ENCODE results near the gene PFKFB1. TPM values are rescaled to one million over a fixed set of nuclear protein-coding genes. Genes with fewer than 3 reads are reported as not detected.

PFKFB1 gene
- polyA plus RNA-seq, 1 experiment, result 0.10 TPM

- no peak for DNase-seq (ENCODE audit: low read depth)
- Histone ChIP-seq H3K36me3 (ENCODE audit: control insufficient read depth, insufficient read depth, low read length) (no peaks in the 10 kb centered on the region; the same call in none of the 2 replicates), H3K4me3 (ENCODE audit: low read depth, low read length) (no peak overlapping the region), H3K27me3 (ENCODE audit: control insufficient read depth, insufficient read depth, low read length) (no peaks in the 10 kb centered on the region)
- ChIA-PET POLR2A (no interaction called here), CTCF (no interaction called here)
- no peak for TF ChIP-seq CTCF (IDR thresholded peaks at IDR 0.05; ENCODE audit: insufficient read depth, low read depth, low read length)
These were observed 67.0 kb downstream of the PFKFB1 start for GRCh38 chrX:54926978-54927377.

GRCh38 chrX:54923376-54923775, 70.6 kb downstream of the PFKFB1 start:
- no peak overlapping the region for H3K4me3 ChIP-seq (ENCODE audit: low read depth, low read length)
- CTCF ChIA-PET, result no interaction called here
- no peaks in the 10 kb centered on the region; the same call in 1 of the 2 replicates for H3K36me3 ChIP-seq (ENCODE audit: control insufficient read depth, insufficient read depth, low read length)
- no peak for TF ChIP-seq CTCF (IDR thresholded peaks at IDR 0.05; ENCODE audit: insufficient read depth, low read depth, low read length)
- no peak for DNase-seq (ENCODE audit: low read depth)
- no peaks in the 10 kb centered on the region for H3K27me3 ChIP-seq (ENCODE audit: control insufficient read depth, insufficient read depth, low read length)
- POLR2A ChIA-PET, result no interaction called here

- DNase-seq (ENCODE audit: low read depth), result no peak
- H3K4me3 ChIP-seq (ENCODE audit: low read depth, low read length), result no peak overlapping the region
- POLR2A ChIA-PET, result no interaction called here
- no peak for TF ChIP-seq CTCF (IDR thresholded peaks at IDR 0.05; ENCODE audit: insufficient read depth, low read depth, low read length)
- H3K27me3 ChIP-seq (ENCODE audit: control insufficient read depth, insufficient read depth, low read length), result no peaks in the 10 kb centered on the region
- no peaks in the 10 kb centered on the region; the same call in 1 of the 2 replicates for H3K36me3 ChIP-seq (ENCODE audit: control insufficient read depth, insufficient read depth, low read length)
- CTCF ChIA-PET, result no interaction called here
These were observed 71.4 kb downstream of the PFKFB1 start for GRCh38 chrX:54922547-54922946.

GRCh38 chrX:54921427-54922021, 72.5 kb downstream of the PFKFB1 start:
- POLR2A ChIA-PET, result interaction anchor here (0.7 to 0.9 kb wide), 2 partner anchors 106 to 282 kb away, joined by 3 to 11 read pairs; no protein-coding TSS in a partner anchor
- CTCF ChIA-PET, result interaction anchor here (0.7 kb wide), 1 partner anchor 154 kb away, joined by 3 read pairs; no protein-coding TSS in a partner anchor
- Histone ChIP-seq H3K36me3 (ENCODE audit: control insufficient read depth, insufficient read depth, low read length) (no peaks in the 10 kb centered on the region), H3K27me3 (ENCODE audit: control insufficient read depth, insufficient read depth, low read length) (no peaks in the 10 kb centered on the region), H3K4me3 (ENCODE audit: low read depth, low read length) (peak overlapping the region; percentile 57)
- TF ChIP-seq CTCF (IDR thresholded peaks at IDR 0.05; ENCODE audit: insufficient read depth, low read depth, low read length), result no peak
- DNase-seq (ENCODE audit: low read depth), result no peak

GRCh38 chrX:54920610-54921426, 73.2 kb downstream of the PFKFB1 start, which contains the start of gene TRO:
TSS of gene TRO (plus strand) at chrX:54920824. CDS start at chrX:54922247, 1,423 bp downstream.
- no peak for DNase-seq (ENCODE audit: low read depth)
- peak within 1 kb of the TSS; percentile 57 for H3K4me3 ChIP-seq (ENCODE audit: low read depth, low read length)
- ChIA-PET CTCF (no interaction called here), POLR2A (interaction anchor here (0.7 kb wide), 1 partner anchor 105 kb away, joined by 11 read pairs; no protein-coding TSS in a partner anchor)
- peak; percentile 20; the same call in 1 of the 2 replicates for TF ChIP-seq CTCF (IDR thresholded peaks at IDR 0.05; ENCODE audit: insufficient read depth, low read depth, low read length)
- no peaks in the 10 kb centered on the region for H3K36me3 ChIP-seq (ENCODE audit: control insufficient read depth, insufficient read depth, low read length)
- no peaks in the 10 kb centered on the region for H3K27me3 ChIP-seq (ENCODE audit: control insufficient read depth, insufficient read depth, low read length)
